Liver (tissue), 3 donors: ENCODE measurements around the gene ELMO2.

ENCODE experiments used
- CTCF ChIP-seq: fragments of 150-350 bp; IDR thresholded peaks from 2 replicates; pipeline ENCODE4 v1.5.1; 2017; ENCODE audit warnings: improper control_type of control experiment, low read depth, low read length; ENCODE audit not compliant: missing input control
- EGR1 ChIP-seq, 2 donors: IDR thresholded peaks; 2 replicates each; pipeline ENCODE4 v1.6.1; 2016 to 2018; ENCODE audit warnings: antibody characterized with exemption in 2 of 2, low read depth in 2 of 2
- FOXA2 ChIP-seq: IDR thresholded peaks from 2 replicates; pipeline ENCODE4 v1.6.1; 2016; ENCODE audit warnings: antibody characterized with exemption
- GABPA ChIP-seq, 2 donors: IDR thresholded peaks in 1 of 2; conservative IDR thresholded peaks in 1 of 2; 2 replicates each; pipeline ENCODE4 v1.6.1; 2016; ENCODE audit warnings: antibody characterized with exemption in 2 of 2, mild to moderate bottlenecking in 1 of 2, moderate library complexity in 1 of 2
- HNF4G ChIP-seq: IDR thresholded peaks from 2 replicates; pipeline ENCODE4 v1.6.1; 2016; ENCODE audit warnings: antibody characterized with exemption
- RAD21 ChIP-seq, 2 donors: IDR thresholded peaks; 2 replicates each; pipeline ENCODE4 v1.6.1; 2016; ENCODE audit warnings: antibody characterized with exemption in 2 of 2, mild to moderate bottlenecking in 2 of 2
- SP1 ChIP-seq: IDR thresholded peaks from 2 replicates; pipeline ENCODE4 v1.6.1; 2018; ENCODE audit warnings: antibody characterized with exemption, mild to moderate bottlenecking
- TAF1 ChIP-seq: conservative IDR thresholded peaks from 2 replicates; pipeline ENCODE4 v1.6.1; 2016; ENCODE audit warnings: antibody characterized with exemption, mild to moderate bottlenecking
- YY1 ChIP-seq: IDR thresholded peaks from 2 replicates; pipeline ENCODE4 v1.6.1; 2016; ENCODE audit warnings: antibody characterized with exemption, mild to moderate bottlenecking
- TF ChIP-seq, protein P1 (sequence below): IDR thresholded peaks from 2 replicates; pipeline ENCODE4 v1.6.1; 2016; ENCODE audit warnings: antibody characterized with exemption
- TF ChIP-seq, protein P2 (sequence below): IDR thresholded peaks from 2 replicates; pipeline ENCODE4 v1.6.1; 2016; ENCODE audit warnings: antibody characterized with exemption, mild to moderate bottlenecking
- TF ChIP-seq, protein P3 (sequence below): IDR thresholded peaks from 2 replicates; pipeline ENCODE4 v1.6.1; 2016; ENCODE audit warnings: antibody characterized with exemption
- donor health status: healthy.
- donor health status: healthy.

- TF ChIP-seq CTCF, result no peak
- no peak for TF ChIP-seq GABPA (IDR thresholded peaks at IDR 0.05 in 1 of 2, conservative IDR thresholded peaks at IDR 0.05 in 1 of 2)
- TF ChIP-seq TAF1, result no peak
- TF ChIP-seq YY1, result no peak
- no peak for TF ChIP-seq HNF4G
- no peak for TF ChIP-seq SP1
- TF ChIP-seq, protein P1, sequence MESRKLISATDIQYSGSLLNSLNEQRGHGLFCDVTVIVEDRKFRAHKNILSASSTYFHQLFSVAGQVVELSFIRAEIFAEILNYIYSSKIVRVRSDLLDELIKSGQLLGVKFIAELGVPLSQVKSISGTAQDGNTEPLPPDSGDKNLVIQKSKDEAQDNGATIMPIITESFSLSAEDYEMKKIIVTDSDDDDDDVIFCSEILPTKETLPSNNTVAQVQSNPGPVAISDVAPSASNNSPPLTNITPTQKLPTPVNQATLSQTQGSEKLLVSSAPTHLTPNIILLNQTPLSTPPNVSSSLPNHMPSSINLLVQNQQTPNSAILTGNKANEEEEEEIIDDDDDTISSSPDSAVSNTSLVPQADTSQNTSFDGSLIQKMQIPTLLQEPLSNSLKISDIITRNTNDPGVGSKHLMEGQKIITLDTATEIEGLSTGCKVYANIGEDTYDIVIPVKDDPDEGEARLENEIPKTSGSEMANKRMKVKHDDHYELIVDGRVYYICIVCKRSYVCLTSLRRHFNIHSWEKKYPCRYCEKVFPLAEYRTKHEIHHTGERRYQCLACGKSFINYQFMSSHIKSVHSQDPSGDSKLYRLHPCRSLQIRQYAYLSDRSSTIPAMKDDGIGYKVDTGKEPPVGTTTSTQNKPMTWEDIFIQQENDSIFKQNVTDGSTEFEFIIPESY, result no peak
- TF ChIP-seq EGR1 (IDR thresholded peaks at IDR 0.05; ENCODE audit: low read depth in 2 of 2), result no peak
- TF ChIP-seq RAD21 (IDR thresholded peaks at IDR 0.05), result no peak
- TF ChIP-seq FOXA2, result no peak
- TF ChIP-seq, protein P2, sequence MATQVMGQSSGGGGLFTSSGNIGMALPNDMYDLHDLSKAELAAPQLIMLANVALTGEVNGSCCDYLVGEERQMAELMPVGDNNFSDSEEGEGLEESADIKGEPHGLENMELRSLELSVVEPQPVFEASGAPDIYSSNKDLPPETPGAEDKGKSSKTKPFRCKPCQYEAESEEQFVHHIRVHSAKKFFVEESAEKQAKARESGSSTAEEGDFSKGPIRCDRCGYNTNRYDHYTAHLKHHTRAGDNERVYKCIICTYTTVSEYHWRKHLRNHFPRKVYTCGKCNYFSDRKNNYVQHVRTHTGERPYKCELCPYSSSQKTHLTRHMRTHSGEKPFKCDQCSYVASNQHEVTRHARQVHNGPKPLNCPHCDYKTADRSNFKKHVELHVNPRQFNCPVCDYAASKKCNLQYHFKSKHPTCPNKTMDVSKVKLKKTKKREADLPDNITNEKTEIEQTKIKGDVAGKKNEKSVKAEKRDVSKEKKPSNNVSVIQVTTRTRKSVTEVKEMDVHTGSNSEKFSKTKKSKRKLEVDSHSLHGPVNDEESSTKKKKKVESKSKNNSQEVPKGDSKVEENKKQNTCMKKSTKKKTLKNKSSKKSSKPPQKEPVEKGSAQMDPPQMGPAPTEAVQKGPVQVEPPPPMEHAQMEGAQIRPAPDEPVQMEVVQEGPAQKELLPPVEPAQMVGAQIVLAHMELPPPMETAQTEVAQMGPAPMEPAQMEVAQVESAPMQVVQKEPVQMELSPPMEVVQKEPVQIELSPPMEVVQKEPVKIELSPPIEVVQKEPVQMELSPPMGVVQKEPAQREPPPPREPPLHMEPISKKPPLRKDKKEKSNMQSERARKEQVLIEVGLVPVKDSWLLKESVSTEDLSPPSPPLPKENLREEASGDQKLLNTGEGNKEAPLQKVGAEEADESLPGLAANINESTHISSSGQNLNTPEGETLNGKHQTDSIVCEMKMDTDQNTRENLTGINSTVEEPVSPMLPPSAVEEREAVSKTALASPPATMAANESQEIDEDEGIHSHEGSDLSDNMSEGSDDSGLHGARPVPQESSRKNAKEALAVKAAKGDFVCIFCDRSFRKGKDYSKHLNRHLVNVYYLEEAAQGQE, result no peak
- TF ChIP-seq, protein P3, sequence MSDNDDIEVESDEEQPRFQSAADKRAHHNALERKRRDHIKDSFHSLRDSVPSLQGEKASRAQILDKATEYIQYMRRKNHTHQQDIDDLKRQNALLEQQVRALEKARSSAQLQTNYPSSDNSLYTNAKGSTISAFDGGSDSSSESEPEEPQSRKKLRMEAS, result no peak
These were observed 67.4 kb downstream of the ELMO2 start for GRCh38 chr20:46339037-46339436.
